ENCODE data around the gene POU2F2. TPM values are rescaled to one million over a fixed set of nuclear protein-coding genes. Genes with fewer than 3 reads are reported as not detected.

The POU2F2 gene
- total RNA-seq, 1 experiment from 2014 or later = 0.89 TPM

DNA sequence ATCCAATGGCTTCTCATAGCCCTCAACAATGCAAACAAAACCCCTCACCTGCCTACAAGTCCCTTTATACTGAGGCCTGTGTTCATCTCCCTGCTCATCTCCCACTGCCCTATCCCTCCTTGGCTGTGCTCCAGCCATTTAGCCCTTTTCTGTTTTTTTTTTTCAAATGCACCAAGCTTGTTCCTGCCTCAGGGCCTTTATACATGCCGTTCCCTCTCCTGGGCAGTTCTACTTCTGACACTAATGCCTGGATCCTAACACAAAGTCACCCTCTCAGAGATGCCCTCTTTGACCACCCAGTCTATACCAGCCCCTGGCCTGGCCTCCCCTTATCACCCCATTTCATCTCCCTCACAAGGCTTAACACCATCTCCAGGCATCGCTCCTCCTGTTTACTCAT lies 29.4 kb downstream of the POU2F2 start:
- POLR2A ChIA-PET = interaction anchor here (0.7 kb wide), 1 partner anchor 74 kb away, joined by 3 read pairs; no protein-coding TSS in a partner anchor
- intact Hi-C loops (cut with micrococcal nuclease) = no loop called here
- no TSS peak for BruUV-seq (replicated peaks)
- TF ChIP-seq EZH2phosphoT487 (IDR thresholded peaks at IDR 0.05; ENCODE audit: borderline replicate concordance) (no peak), FOSL1 (IDR thresholded peaks at IDR 0.05; ENCODE audit: low read depth) (no peak), POLR2A (IDR thresholded peaks at IDR 0.05; ENCODE audit: borderline replicate concordance, extremely low read depth, insufficient read depth, insufficient read length) (no peak), RAD21 (IDR thresholded peaks at IDR 0.05; ENCODE audit: low read depth) (no peak), ELF1 (IDR thresholded peaks at IDR 0.05; ENCODE audit: borderline replicate concordance, low read depth) (no peak), JUND (IDR thresholded peaks at IDR 0.05) (no peak), TCF7L2 (IDR thresholded peaks at IDR 0.05; ENCODE audit: borderline replicate concordance, extremely low read depth, insufficient read depth, insufficient read length) (no peak), SP1 (IDR thresholded peaks at IDR 0.05; ENCODE audit: low read depth) (no peak), EZH2 (IDR thresholded peaks at IDR 0.05) (no peak), SRF (IDR thresholded peaks at IDR 0.05; ENCODE audit: low read depth) (no peak), YY1 (IDR thresholded peaks at IDR 0.05; ENCODE audit: extremely low read depth, insufficient replicate concordance, low read depth, low read length) (no peak), ZNF274 (IDR thresholded peaks at IDR 0.05; ENCODE audit: low read depth, low read length) (no peak), EGR1 (IDR thresholded peaks at IDR 0.05; ENCODE audit: low read depth) (no peak), CBX3 (IDR thresholded peaks at IDR 0.05; ENCODE audit: low read depth) (no peak), POLR2AphosphoS5 (IDR thresholded peaks at IDR 0.05; ENCODE audit: low read depth, low read length) (no peak), SIN3A (IDR thresholded peaks at IDR 0.05; ENCODE audit: low read depth) (no peak)
- TF ChIP-seq, protein P1, sequence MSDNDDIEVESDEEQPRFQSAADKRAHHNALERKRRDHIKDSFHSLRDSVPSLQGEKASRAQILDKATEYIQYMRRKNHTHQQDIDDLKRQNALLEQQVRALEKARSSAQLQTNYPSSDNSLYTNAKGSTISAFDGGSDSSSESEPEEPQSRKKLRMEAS (IDR thresholded peaks at IDR 0.05) = no peak
- TF ChIP-seq, protein P2, sequence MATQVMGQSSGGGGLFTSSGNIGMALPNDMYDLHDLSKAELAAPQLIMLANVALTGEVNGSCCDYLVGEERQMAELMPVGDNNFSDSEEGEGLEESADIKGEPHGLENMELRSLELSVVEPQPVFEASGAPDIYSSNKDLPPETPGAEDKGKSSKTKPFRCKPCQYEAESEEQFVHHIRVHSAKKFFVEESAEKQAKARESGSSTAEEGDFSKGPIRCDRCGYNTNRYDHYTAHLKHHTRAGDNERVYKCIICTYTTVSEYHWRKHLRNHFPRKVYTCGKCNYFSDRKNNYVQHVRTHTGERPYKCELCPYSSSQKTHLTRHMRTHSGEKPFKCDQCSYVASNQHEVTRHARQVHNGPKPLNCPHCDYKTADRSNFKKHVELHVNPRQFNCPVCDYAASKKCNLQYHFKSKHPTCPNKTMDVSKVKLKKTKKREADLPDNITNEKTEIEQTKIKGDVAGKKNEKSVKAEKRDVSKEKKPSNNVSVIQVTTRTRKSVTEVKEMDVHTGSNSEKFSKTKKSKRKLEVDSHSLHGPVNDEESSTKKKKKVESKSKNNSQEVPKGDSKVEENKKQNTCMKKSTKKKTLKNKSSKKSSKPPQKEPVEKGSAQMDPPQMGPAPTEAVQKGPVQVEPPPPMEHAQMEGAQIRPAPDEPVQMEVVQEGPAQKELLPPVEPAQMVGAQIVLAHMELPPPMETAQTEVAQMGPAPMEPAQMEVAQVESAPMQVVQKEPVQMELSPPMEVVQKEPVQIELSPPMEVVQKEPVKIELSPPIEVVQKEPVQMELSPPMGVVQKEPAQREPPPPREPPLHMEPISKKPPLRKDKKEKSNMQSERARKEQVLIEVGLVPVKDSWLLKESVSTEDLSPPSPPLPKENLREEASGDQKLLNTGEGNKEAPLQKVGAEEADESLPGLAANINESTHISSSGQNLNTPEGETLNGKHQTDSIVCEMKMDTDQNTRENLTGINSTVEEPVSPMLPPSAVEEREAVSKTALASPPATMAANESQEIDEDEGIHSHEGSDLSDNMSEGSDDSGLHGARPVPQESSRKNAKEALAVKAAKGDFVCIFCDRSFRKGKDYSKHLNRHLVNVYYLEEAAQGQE (IDR thresholded peaks at IDR 0.05; ENCODE audit: low read depth) = no peak
- TF ChIP-seq, protein P3, sequence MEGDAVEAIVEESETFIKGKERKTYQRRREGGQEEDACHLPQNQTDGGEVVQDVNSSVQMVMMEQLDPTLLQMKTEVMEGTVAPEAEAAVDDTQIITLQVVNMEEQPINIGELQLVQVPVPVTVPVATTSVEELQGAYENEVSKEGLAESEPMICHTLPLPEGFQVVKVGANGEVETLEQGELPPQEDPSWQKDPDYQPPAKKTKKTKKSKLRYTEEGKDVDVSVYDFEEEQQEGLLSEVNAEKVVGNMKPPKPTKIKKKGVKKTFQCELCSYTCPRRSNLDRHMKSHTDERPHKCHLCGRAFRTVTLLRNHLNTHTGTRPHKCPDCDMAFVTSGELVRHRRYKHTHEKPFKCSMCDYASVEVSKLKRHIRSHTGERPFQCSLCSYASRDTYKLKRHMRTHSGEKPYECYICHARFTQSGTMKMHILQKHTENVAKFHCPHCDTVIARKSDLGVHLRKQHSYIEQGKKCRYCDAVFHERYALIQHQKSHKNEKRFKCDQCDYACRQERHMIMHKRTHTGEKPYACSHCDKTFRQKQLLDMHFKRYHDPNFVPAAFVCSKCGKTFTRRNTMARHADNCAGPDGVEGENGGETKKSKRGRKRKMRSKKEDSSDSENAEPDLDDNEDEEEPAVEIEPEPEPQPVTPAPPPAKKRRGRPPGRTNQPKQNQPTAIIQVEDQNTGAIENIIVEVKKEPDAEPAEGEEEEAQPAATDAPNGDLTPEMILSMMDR (IDR thresholded peaks at IDR 0.05 in 2 of 3, conservative IDR thresholded peaks at IDR 0.05 in 1 of 3; ENCODE audit: borderline replicate concordance in 1 of 3, insufficient read depth in 1 of 3, low read depth in 2 of 3, low read length in 2 of 3) = no peak
- TF ChIP-seq, protein P4, sequence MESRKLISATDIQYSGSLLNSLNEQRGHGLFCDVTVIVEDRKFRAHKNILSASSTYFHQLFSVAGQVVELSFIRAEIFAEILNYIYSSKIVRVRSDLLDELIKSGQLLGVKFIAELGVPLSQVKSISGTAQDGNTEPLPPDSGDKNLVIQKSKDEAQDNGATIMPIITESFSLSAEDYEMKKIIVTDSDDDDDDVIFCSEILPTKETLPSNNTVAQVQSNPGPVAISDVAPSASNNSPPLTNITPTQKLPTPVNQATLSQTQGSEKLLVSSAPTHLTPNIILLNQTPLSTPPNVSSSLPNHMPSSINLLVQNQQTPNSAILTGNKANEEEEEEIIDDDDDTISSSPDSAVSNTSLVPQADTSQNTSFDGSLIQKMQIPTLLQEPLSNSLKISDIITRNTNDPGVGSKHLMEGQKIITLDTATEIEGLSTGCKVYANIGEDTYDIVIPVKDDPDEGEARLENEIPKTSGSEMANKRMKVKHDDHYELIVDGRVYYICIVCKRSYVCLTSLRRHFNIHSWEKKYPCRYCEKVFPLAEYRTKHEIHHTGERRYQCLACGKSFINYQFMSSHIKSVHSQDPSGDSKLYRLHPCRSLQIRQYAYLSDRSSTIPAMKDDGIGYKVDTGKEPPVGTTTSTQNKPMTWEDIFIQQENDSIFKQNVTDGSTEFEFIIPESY (IDR thresholded peaks at IDR 0.05; ENCODE audit: extremely low read depth, insufficient replicate concordance, low read length) = no peak
- H4K20me1 ChIP-seq (ENCODE audit: insufficient read depth) = no peaks in the 10 kb centered on the region
- ATAC-seq (no peak), DNase-seq (ENCODE audit: low read depth, low spot score) (no peak)
- no peak overlapping the region for H2AFZ ChIP-seq (ENCODE audit: low read depth, low read length, poor library complexity, severe bottlenecking)
- H3K4me3 ChIP-seq (replicated peaks in 1 of 2; ENCODE audit: low read depth in 1 of 2, low read length in 2 of 2) = no peak overlapping the region
- no peaks in the 10 kb centered on the region for H3K79me2 ChIP-seq (ENCODE audit: insufficient read depth, low read length)
- H3K36me3 ChIP-seq (ENCODE audit: control insufficient read depth in 1 of 2, insufficient read depth in 2 of 2, low read length in 2 of 2) = no peaks in the 10 kb centered on the region
- H3K9me2 ChIP-seq (ENCODE audit: insufficient read depth) = no peaks in the 10 kb centered on the region
- no peak overlapping the region for H3K27ac ChIP-seq (ENCODE audit: low read depth, low read length)
- RAD21 ChIA-PET (ENCODE audit: low non-redundant PET in 1 of 2, low total read pairs in 2 of 2, uncharacterized antibody in 2 of 2, unreplicated experiment in 2 of 2) = no interaction called here
- CTCF ChIA-PET = interaction anchor here (1.2 kb wide), 2 partner anchors 11 to 105 kb away, joined by 3 read pairs; no protein-coding TSS in a partner anchor
- H3K9me3 ChIP-seq (ENCODE audit: control insufficient read depth in 1 of 2, insufficient read depth in 1 of 2, low read depth in 1 of 2, low read length in 2 of 2) = no peaks in the 10 kb centered on the region
- no peak overlapping the region for H3K9ac ChIP-seq (ENCODE audit: low read length)
- no peak overlapping the region for H3K4me2 ChIP-seq (ENCODE audit: low read length)
- peaks cover 16% of the 10 kb centered on the region; the same call in 1 of the 2 replicates for H3K27me3 ChIP-seq (ENCODE audit: insufficient read depth, low read length)
- peaks cover 24 to 29% of the 10 kb centered on the region in 2 experiments for H3K4me1 ChIP-seq (ENCODE audit: control insufficient read depth in 1 of 2, insufficient read depth in 2 of 2, low read length in 2 of 2)
